Measurements from ENCODE around the gene CCDC92. TPM values are rescaled to one million over a fixed set of nuclear protein-coding genes. Genes with fewer than 3 reads are reported as not detected.

The CCDC92 gene
- total RNA-seq, 1 donor from 2014 or later = 38.9 TPM

- peaks cover 5% of the 10 kb centered on the region for H3K4me1 Mint-ChIP-seq (ENCODE audit: low read depth, unreplicated experiment)
- no peaks in the 10 kb centered on the region for H3K9me3 Mint-ChIP-seq (ENCODE audit: unreplicated experiment)
- Histone ChIP-seq H3K27ac (ENCODE audit: low read depth, low read length) (no peak overlapping the region), H3K4me2 (ENCODE audit: low read length) (no peak overlapping the region), H3K9me3 (ENCODE audit: insufficient read depth, low read depth, low read length) (no peaks in the 10 kb centered on the region), H3K9ac (ENCODE audit: low read length) (no peak overlapping the region), H2AFZ (ENCODE audit: low read depth, low read length) (no peak overlapping the region), H3K79me2 (ENCODE audit: insufficient read depth, low read length) (peaks cover 3% of the 10 kb centered on the region), H3K4me1 (ENCODE audit: insufficient read depth, low read length) (no peaks in the 10 kb centered on the region), H3K36me3 (ENCODE audit: insufficient read depth, low read length) (peaks cover 21% of the 10 kb centered on the region), H3K4me3 (ENCODE audit: insufficient read depth, low read depth, low read length) (no peak overlapping the region), H3K27me3 (ENCODE audit: insufficient read depth, low read length) (no peaks in the 10 kb centered on the region), H4K20me1 (ENCODE audit: insufficient read depth, low read length) (peaks cover 8% of the 10 kb centered on the region)
- no peak for DNase-seq (ENCODE audit: low read depth)
- TF ChIP-seq EZH2 (IDR thresholded peaks at IDR 0.05; ENCODE audit: insufficient read depth, low read length) (no peak), CTCF (IDR thresholded peaks at IDR 0.05; ENCODE audit: insufficient read depth, low read depth, low read length) (no peak)
- no peaks in the 10 kb centered on the region for H3K27me3 Mint-ChIP-seq (ENCODE audit: low read depth, unreplicated experiment)
- FAIRE-seq = no peak
- H3K4me3 Mint-ChIP-seq (ENCODE audit: unreplicated experiment) = no peak overlapping the region
- H3K27ac Mint-ChIP-seq (ENCODE audit: unreplicated experiment) = no peak overlapping the region
- peaks cover 18% of the 10 kb centered on the region for H3K36me3 Mint-ChIP-seq (ENCODE audit: low read depth, unreplicated experiment)
Observed at GRCh38 chr12:124013073-124013472, 40.4 kb upstream of the CCDC92 start.

GRCh38 chr12:124011435-124012115 lies 38.9 kb upstream of the CCDC92 start:
- Mint-ChIP-seq H3K36me3 (ENCODE audit: low read depth, unreplicated experiment) (peaks cover 18% of the 10 kb centered on the region), H3K9me3 (ENCODE audit: unreplicated experiment) (no peaks in the 10 kb centered on the region), H3K4me3 (ENCODE audit: unreplicated experiment) (no peak overlapping the region), H3K4me1 (ENCODE audit: low read depth, unreplicated experiment) (peaks cover 14% of the 10 kb centered on the region), H3K27me3 (ENCODE audit: low read depth, unreplicated experiment) (no peaks in the 10 kb centered on the region), H3K27ac (ENCODE audit: unreplicated experiment) (no peak overlapping the region)
- H4K20me1 ChIP-seq (ENCODE audit: insufficient read depth, low read length) = peaks cover 21% of the 10 kb centered on the region
- FAIRE-seq (no peak), DNase-seq (ENCODE audit: low read depth) (no peak)
- H3K4me3 ChIP-seq (ENCODE audit: insufficient read depth, low read depth, low read length) = no peak overlapping the region
- no peak overlapping the region for H3K4me2 ChIP-seq (ENCODE audit: low read length)
- no peak for TF ChIP-seq EZH2 (IDR thresholded peaks at IDR 0.05; ENCODE audit: insufficient read depth, low read length)
- no peak for TF ChIP-seq CTCF (IDR thresholded peaks at IDR 0.05; ENCODE audit: insufficient read depth, low read depth, low read length)
- no peaks in the 10 kb centered on the region for H3K4me1 ChIP-seq (ENCODE audit: insufficient read depth, low read length)
- no peaks in the 10 kb centered on the region for H3K9me3 ChIP-seq (ENCODE audit: insufficient read depth, low read depth, low read length)
- H3K9ac ChIP-seq (ENCODE audit: low read length) = no peak overlapping the region
- H3K36me3 ChIP-seq (ENCODE audit: insufficient read depth, low read length) = peaks cover 21% of the 10 kb centered on the region
- H3K27ac ChIP-seq (ENCODE audit: low read depth, low read length) = no peak overlapping the region
- H2AFZ ChIP-seq (ENCODE audit: low read depth, low read length) = no peak overlapping the region
- H3K27me3 ChIP-seq (ENCODE audit: insufficient read depth, low read length) = no peaks in the 10 kb centered on the region
- H3K79me2 ChIP-seq (ENCODE audit: insufficient read depth, low read length) = peaks cover 3% of the 10 kb centered on the region

GRCh38 chr12:124010687-124011086 lies 38.1 kb upstream of the CCDC92 start:
- no peaks in the 10 kb centered on the region for H3K9me3 Mint-ChIP-seq (ENCODE audit: unreplicated experiment)
- no peaks in the 10 kb centered on the region for H3K4me1 ChIP-seq (ENCODE audit: insufficient read depth, low read length)
- H3K9ac ChIP-seq (ENCODE audit: low read length) = no peak overlapping the region
- no peaks in the 10 kb centered on the region for H3K27me3 Mint-ChIP-seq (ENCODE audit: low read depth, unreplicated experiment)
- H3K9me3 ChIP-seq (ENCODE audit: insufficient read depth, low read depth, low read length) = no peaks in the 10 kb centered on the region
- no peak overlapping the region for H3K27ac ChIP-seq (ENCODE audit: low read depth, low read length)
- H3K27me3 ChIP-seq (ENCODE audit: insufficient read depth, low read length) = no peaks in the 10 kb centered on the region
- H4K20me1 ChIP-seq (ENCODE audit: insufficient read depth, low read length) = peaks cover 30% of the 10 kb centered on the region
- H3K36me3 ChIP-seq (ENCODE audit: insufficient read depth, low read length) = peaks cover 21% of the 10 kb centered on the region
- TF ChIP-seq CTCF (IDR thresholded peaks at IDR 0.05; ENCODE audit: insufficient read depth, low read depth, low read length) = no peak
- TF ChIP-seq EZH2 (IDR thresholded peaks at IDR 0.05; ENCODE audit: insufficient read depth, low read length) = no peak
- FAIRE-seq (no peak), DNase-seq (ENCODE audit: low read depth) (no peak)
- peaks cover 17% of the 10 kb centered on the region for H3K4me1 Mint-ChIP-seq (ENCODE audit: low read depth, unreplicated experiment)
- H3K27ac Mint-ChIP-seq (ENCODE audit: unreplicated experiment) = no peak overlapping the region
- peaks cover 11% of the 10 kb centered on the region for H3K79me2 ChIP-seq (ENCODE audit: insufficient read depth, low read length)
- H3K4me3 ChIP-seq (ENCODE audit: insufficient read depth, low read depth, low read length) = no peak overlapping the region
- peaks cover 20% of the 10 kb centered on the region for H3K36me3 Mint-ChIP-seq (ENCODE audit: low read depth, unreplicated experiment)
- no peak overlapping the region for H3K4me3 Mint-ChIP-seq (ENCODE audit: unreplicated experiment)
- no peak overlapping the region for H2AFZ ChIP-seq (ENCODE audit: low read depth, low read length)
- H3K4me2 ChIP-seq (ENCODE audit: low read length) = no peak overlapping the region

Measured in astrocyte (in vitro differentiated cells and primary cell).